ENCODE data around the gene NODAL. TPM values are rescaled to one million over a fixed set of nuclear protein-coding genes. Genes with fewer than 3 reads are reported as not detected.

The NODAL gene
- total RNA-seq, 1 experiment from 2014 or later: not detected

GRCh38 chr10:70482982-70483760 is 41.7 kb upstream of the NODAL start:
- H3K79me2 ChIP-seq (ENCODE audit: low read depth): peaks cover 4% of the 10 kb centered on the region; the same call in 1 of the 2 replicates
- H3K36me3 ChIP-seq (ENCODE audit: low read depth): no peaks in the 10 kb centered on the region
- no peak overlapping the region for H2AFZ ChIP-seq
- POLR2A ChIA-PET (ENCODE audit: unreplicated experiment): no interaction called here
- no peak overlapping the region for H3K4me3 ChIP-seq
- CTCF ChIA-PET: no interaction called here
- DNase-seq: no peak
- H3K27me3 ChIP-seq (ENCODE audit: insufficient read depth, low read depth): no peaks in the 10 kb centered on the region
- no peaks in the 10 kb centered on the region for H4K20me1 ChIP-seq (ENCODE audit: insufficient read depth)
- no peaks in the 10 kb centered on the region for H3K9me2 ChIP-seq (ENCODE audit: insufficient read depth)
- no peak overlapping the region for H3K27ac ChIP-seq
- H3K4me2 ChIP-seq: no peak overlapping the region
- intact Hi-C loops (cut with micrococcal nuclease; ENCODE audit: unreplicated experiment): no loop called here
- no peaks in the 10 kb centered on the region; the same call in 1 of the 2 replicates for H3F3A ChIP-seq (ENCODE audit: insufficient read depth, low read depth)
- TF ChIP-seq CTCF (conservative IDR thresholded peaks at IDR 0.05): no peak
- no peak for TF ChIP-seq EZH2 (IDR thresholded peaks at IDR 0.05; ENCODE audit: low read depth)
- H3K9me3 ChIP-seq (ENCODE audit: insufficient read depth, low read depth): no peaks in the 10 kb centered on the region
- BruUV-seq (replicated peaks): no TSS peak
- 0 out of 2 replicates have a peak, but pooled peaks cover 12% of the 10 kb centered on the region for H3K4me1 ChIP-seq (replicated peaks; ENCODE audit: insufficient read depth)

GRCh38 chr10:70481831-70482530 is 40.5 kb upstream of the NODAL start:
- Histone ChIP-seq H3K4me3 (no peak overlapping the region), H3K4me1 (replicated peaks; ENCODE audit: insufficient read depth) (peaks cover 23% of the 10 kb centered on the region), H3K27ac (no peak overlapping the region), H4K20me1 (ENCODE audit: insufficient read depth) (no peaks in the 10 kb centered on the region), H3K79me2 (ENCODE audit: low read depth) (peaks cover 4% of the 10 kb centered on the region; the same call in 1 of the 2 replicates), H2AFZ (no peak overlapping the region), H3K4me2 (no peak overlapping the region), H3K36me3 (ENCODE audit: low read depth) (no peaks in the 10 kb centered on the region), H3F3A (ENCODE audit: insufficient read depth, low read depth) (peaks cover 6% of the 10 kb centered on the region), H3K27me3 (ENCODE audit: insufficient read depth, low read depth) (no peaks in the 10 kb centered on the region), H3K9me2 (ENCODE audit: insufficient read depth) (no peaks in the 10 kb centered on the region), H3K9me3 (ENCODE audit: insufficient read depth, low read depth) (no peaks in the 10 kb centered on the region)
- intact Hi-C loops (cut with micrococcal nuclease; ENCODE audit: unreplicated experiment): no loop called here
- ChIA-PET CTCF (no interaction called here), POLR2A (ENCODE audit: unreplicated experiment) (no interaction called here)
- DNase-seq: no peak
- no TSS peak for BruUV-seq (replicated peaks)
- TF ChIP-seq CTCF (conservative IDR thresholded peaks at IDR 0.05) (no peak), EZH2 (IDR thresholded peaks at IDR 0.05; ENCODE audit: low read depth) (no peak)

- no peak overlapping the region for H3K4me3 ChIP-seq
- peaks cover 31% of the 10 kb centered on the region for H3K4me1 ChIP-seq (replicated peaks; ENCODE audit: insufficient read depth)
- H2AFZ ChIP-seq: no peak overlapping the region
- no peak for DNase-seq
- CTCF ChIA-PET: no interaction called here
- no peak for TF ChIP-seq EZH2 (IDR thresholded peaks at IDR 0.05; ENCODE audit: low read depth)
- intact Hi-C loops (cut with micrococcal nuclease; ENCODE audit: unreplicated experiment): no loop called here
- peaks cover 4% of the 10 kb centered on the region; the same call in 1 of the 2 replicates for H3K79me2 ChIP-seq (ENCODE audit: low read depth)
- no peaks in the 10 kb centered on the region for H3K36me3 ChIP-seq (ENCODE audit: low read depth)
- no peaks in the 10 kb centered on the region for H3K9me3 ChIP-seq (ENCODE audit: insufficient read depth, low read depth)
- H3K9me2 ChIP-seq (ENCODE audit: insufficient read depth): no peaks in the 10 kb centered on the region
- peaks cover 8% of the 10 kb centered on the region for H3F3A ChIP-seq (ENCODE audit: insufficient read depth, low read depth)
- POLR2A ChIA-PET (ENCODE audit: unreplicated experiment): no interaction called here
- no peaks in the 10 kb centered on the region for H4K20me1 ChIP-seq (ENCODE audit: insufficient read depth)
- H3K27me3 ChIP-seq (ENCODE audit: insufficient read depth, low read depth): no peaks in the 10 kb centered on the region
- BruUV-seq (replicated peaks): no TSS peak
- H3K27ac ChIP-seq: no peak overlapping the region
- no peak overlapping the region for H3K4me2 ChIP-seq
These were observed 39.6 kb upstream of the NODAL start for GRCh38 chr10:70481105-70481504.
